Kidney (tissue), 14 donors: ENCODE results near the gene GLT1D1. TPM values are rescaled to one million over a fixed set of nuclear protein-coding genes. Genes with fewer than 3 reads are reported as not detected.

Source experiments
- DNase-seq, 5 donors: peaks; one replicate each; pipeline ENCODE4 v3.0.0-alpha.2; 2013 to 2020
- FAIRE-seq: peaks from 2 replicates; lab custom pipeline; 2012; peaks lifted over from hg19 to GRCh38; lab: Jason Lieb, UNC
- H3K27ac ChIP-seq, 2 donors: one replicate each; pipeline ENCODE4 v1.7.0; 2013; ENCODE audit warnings: low read depth in 2 of 2, low read length in 2 of 2, inconsistent platforms in 1 of 2
- H3K27me3 ChIP-seq: one replicate; pipeline ENCODE4 v1.7.1; 2013; ENCODE audit warnings: low read length, inconsistent platforms; ENCODE audit not compliant: control insufficient read depth, insufficient read depth
- H3K36me3 ChIP-seq, 3 donors: one replicate each; pipeline versions ENCODE4 v1.7.0 to v1.7.1; 2013; ENCODE audit warnings: low read length in 3 of 3, control low read depth in 1 of 3, inconsistent platforms in 1 of 3; ENCODE audit not compliant: insufficient read depth in 3 of 3, control insufficient read depth in 2 of 3
- H3K4me1 ChIP-seq, 3 donors: one replicate each; pipeline versions ENCODE4 v1.7.0 to v1.7.1; 2013; ENCODE audit warnings: low read length in 3 of 3, inconsistent platforms in 1 of 3, low read depth in 1 of 3; ENCODE audit not compliant: control insufficient read depth in 2 of 3, insufficient read depth in 2 of 3
- H3K4me3 ChIP-seq, 3 donors: one replicate each; pipeline versions ENCODE4 v1.7.0 to v1.8.1; 2013; ENCODE audit warnings: low read length in 3 of 3, control low read depth in 1 of 3, inconsistent platforms in 1 of 3
- H3K9ac ChIP-seq, 3 donors: one replicate each; pipeline versions ENCODE4 v1.7.0 to v1.7.1; 2013; ENCODE audit warnings: low read length in 3 of 3, control low read depth in 1 of 3, inconsistent platforms in 1 of 3
- H3K9me3 ChIP-seq, 3 donors: one replicate each; pipeline versions ENCODE4 v1.7.0 to v1.7.1; 2013; ENCODE audit warnings: low read length in 3 of 3, control low read depth in 1 of 3, inconsistent platforms in 1 of 3; ENCODE audit not compliant: control insufficient read depth in 2 of 3, insufficient read depth in 1 of 3
- CTCF ChIP-seq: IDR thresholded peaks from 3 replicates; pipeline ENCODE4 v1.5.1; 2012; ENCODE audit warnings: mild to moderate bottlenecking, moderate library complexity, borderline replicate concordance; ENCODE audit not compliant: insufficient read depth; ENCODE audit errors: extremely low read depth
- intact Hi-C: fragments of 100-400 bp; cut with DNase I; formaldehyde crosslinking; loops from one replicate; pipeline ENCODE4 v1.11.1; 2022
- polyA plus RNA-seq: library from polyadenylated mRNA; stranded (reverse); fragments of 350-450 nt; fragmentation: Illumina TruSeq; extraction: RNeasy Lipid Tissue Mini Kit (QIAGEN cat#74804); gene quantifications from one replicate; pipeline ENCODE4 v1.2.3, GENCODE V29; 2014; ENCODE audit warnings: low read depth, low replicate concordance; ENCODE audit not compliant: insufficient read depth
- total RNA-seq: library from RNA; stranded (reverse); fragmentation: NEBNext Ultra II Directional; extraction: Animal tissue kit (Norgen Biotek cat#: 25700); gene quantifications from one replicate; pipeline ENCODE4 v1.2.1, GENCODE V29; 2021
- donor health status: control.
- donor health status: control.
- donor health status: control.
- donor health status: control.
- donor health status: control.
- donor health status: DM: yes; HTN: yes; CAD: no.
- donor health status: Normal renal cell carcinoma (clear cell type).

The GLT1D1 gene
- total and polyA plus RNA-seq, 2 donors from 2014 or later = 0.41 to 0.45 TPM

- no peak for TF ChIP-seq CTCF
- H3K4me1 ChIP-seq = no peaks in the 10 kb centered on the region
- H3K36me3 ChIP-seq = no peaks in the 10 kb centered on the region
- intact Hi-C loops = no loop called here
- no peaks in the 10 kb centered on the region for H3K27me3 ChIP-seq
- no peaks in the 10 kb centered on the region for H3K9me3 ChIP-seq
- FAIRE-seq (no peak), DNase-seq (no peak)
- no peak overlapping the region for H3K27ac ChIP-seq
- no peak overlapping the region for H3K9ac ChIP-seq
- H3K4me3 ChIP-seq = no peak overlapping the region
Measured at GRCh38 chr12:128956755-128957154, 103.5 kb downstream of the GLT1D1 start.

- Histone ChIP-seq H3K9me3 (peaks cover 0 to 1% (median 0%) of the 10 kb centered on the region in 3 donors), H3K4me1 (no peaks in the 10 kb centered on the region), H3K9ac (no peak overlapping the region), H3K36me3 (no peaks in the 10 kb centered on the region), H3K27me3 (no peaks in the 10 kb centered on the region), H3K4me3 (no peak overlapping the region), H3K27ac (no peak overlapping the region)
- no peak for FAIRE-seq
- TF ChIP-seq CTCF = no peak
- DNase-seq = no peak
- intact Hi-C loops = no loop called here
Measured at GRCh38 chr12:128959901-128960300, 106.6 kb downstream of the GLT1D1 start.

- FAIRE-seq = no peak
Measured at GRCh38 chr12:128961308-128961902, 108.1 kb downstream of the GLT1D1 start.

More at GRCh38 chr12:128961308-128961902, 108.1 kb downstream of the GLT1D1 start:
- no peak overlapping the region for H3K9ac ChIP-seq
- H3K36me3 ChIP-seq = no peaks in the 10 kb centered on the region
- no peak for TF ChIP-seq CTCF
- H3K4me1 ChIP-seq = no peaks in the 10 kb centered on the region
- intact Hi-C loops = no loop called here
- H3K27me3 ChIP-seq = no peaks in the 10 kb centered on the region
- H3K27ac ChIP-seq = no peak overlapping the region
- no peak overlapping the region for H3K4me3 ChIP-seq
- no peak for DNase-seq
- peaks cover 0 to 6% (median 0%) of the 10 kb centered on the region in 3 donors for H3K9me3 ChIP-seq
